HL-60 (cell line): Measurements from ENCODE around the gene FARP1.

Source experiments
- DNase-seq, 2 experiments: peaks; one replicate each; pipeline ENCODE4 v3.0.0-alpha.2; 2010 to 2020; ENCODE audit warnings: low read depth in 1 of 2, low spot score in 1 of 2
- H3K27ac ChIP-seq: fragments of 250-450 bp; sonication (Bioruptor Pico); replicated peaks from 2 replicates; pipeline ENCODE4 v1.5.1; 2020; ENCODE audit warnings: mild to moderate bottlenecking, moderate library complexity
- H3K27me3 ChIP-seq: fragments of 250-450 bp; sonication (Bioruptor Pico); 2 replicates; pipeline ENCODE4 v1.5.1; 2021; ENCODE audit warnings: mild to moderate bottlenecking, moderate library complexity; ENCODE audit not compliant: insufficient read depth, poor library complexity, severe bottlenecking
- H3K4me3 ChIP-seq: replicated peaks from 2 replicates; pipeline ENCODE4 v1.5.1; 2011; ENCODE audit warnings: mild to moderate bottlenecking, control low read depth, low read length; ENCODE audit not compliant: insufficient read depth
- CTCF ChIP-seq: IDR thresholded peaks from one replicate; pipeline ENCODE4 v1.5.1; 2011; ENCODE audit warnings: low read length, control low read depth, inconsistent platforms; ENCODE audit not compliant: insufficient read depth
- GABPA ChIP-seq: IDR thresholded peaks from 2 replicates; pipeline ENCODE4 v1.6.1; 2012; ENCODE audit warnings: low read depth
- POLR2AphosphoS5 ChIP-seq: IDR thresholded peaks from 2 replicates; pipeline ENCODE4 v1.6.1; 2012; ENCODE audit warnings: low read depth
- REST ChIP-seq: IDR thresholded peaks from 2 replicates; pipeline ENCODE4 v1.6.1; 2012; ENCODE audit warnings: low read depth; ENCODE audit not compliant: insufficient replicate concordance
- SPI1 ChIP-seq: IDR thresholded peaks from 2 replicates; pipeline ENCODE4 v1.6.1; 2012; ENCODE audit warnings: low read depth, mild to moderate bottlenecking, borderline replicate concordance

The FARP1 gene

GRCh38 chr13:98103531-98103930, 39.4 kb upstream of the FARP1 start:
- no peak for TF ChIP-seq REST
- no peak for TF ChIP-seq CTCF
- no peaks in the 10 kb centered on the region for H3K27me3 ChIP-seq
- no peak for DNase-seq
- H3K4me3 ChIP-seq, result no peak overlapping the region
- H3K27ac ChIP-seq, result no peak overlapping the region

GRCh38 chr13:98103942-98104880, 38.7 kb upstream of the FARP1 start:
- TF ChIP-seq GABPA (no peak), REST (no peak), CTCF (no peak), POLR2AphosphoS5 (no peak), SPI1 (no peak)
- no peak overlapping the region for H3K4me3 ChIP-seq
- H3K27me3 ChIP-seq, result no peaks in the 10 kb centered on the region
- no peak overlapping the region for H3K27ac ChIP-seq
- DNase-seq, result no peak

GRCh38 chr13:98105929-98106336, 37.0 kb upstream of the FARP1 start:
- Histone ChIP-seq H3K4me3 (no peak overlapping the region), H3K27ac (no peak overlapping the region), H3K27me3 (no peaks in the 10 kb centered on the region)
- TF ChIP-seq POLR2AphosphoS5 (no peak), GABPA (no peak)
- DNase-seq, result no peak

- H3K4me3 ChIP-seq, result no peak overlapping the region
- no peak for TF ChIP-seq SPI1
- DNase-seq, result no peak
- H3K27ac ChIP-seq, result no peak overlapping the region
- no peaks in the 10 kb centered on the region for H3K27me3 ChIP-seq
These were observed 34.6 kb upstream of the FARP1 start for GRCh38 chr13:98108341-98108740.
